Gastrocnemius medialis (tissue), 4 donors: ENCODE results near the gene WDR72. TPM values are rescaled to one million over a fixed set of nuclear protein-coding genes. Genes with fewer than 3 reads are reported as not detected.

Experiments used
- ATAC-seq, 2 donors: fragments of 150-250 bp; one replicate each; pipeline ENCODE4 v1.9.1; 2016
- DNase-seq, 2 donors: peaks; one replicate each; pipeline ENCODE4 v3.0.0-alpha.2; 2019
- H3K27ac ChIP-seq, 4 donors: fragments of 200-600 bp; sonication (generic); 1 replicate in 1 of 4; 2 replicates in 3 of 4; pipeline ENCODE4 v1.5.1; 2016 to 2018; ENCODE audit warnings: mild to moderate bottlenecking in 2 of 4, moderate library complexity in 1 of 4
- H3K27me3 ChIP-seq, 3 donors: fragments of 200-600 bp; sonication (generic) in 2 of 3; 1 replicate in 1 of 3; 2 replicates in 2 of 3; pipeline versions ENCODE4 v1.5.1 to v1.6.0; 2016 to 2019; ENCODE audit warnings: mild to moderate bottlenecking in 1 of 3, moderate library complexity in 1 of 3
- H3K36me3 ChIP-seq, 2 donors: fragments of 200-600 bp; sonication (generic) in 1 of 2; one replicate each; pipeline ENCODE4 v1.5.1; 2017 to 2018
- H3K4me1 ChIP-seq, 2 donors: fragments of 200-600 bp; sonication (generic) in 1 of 2; one replicate each; pipeline ENCODE4 v1.5.1; 2016 to 2017; ENCODE audit warnings: mild to moderate bottlenecking in 2 of 2
- H3K4me3 ChIP-seq, 4 donors: fragments of 200-600 bp; sonication (generic) in 3 of 4; 1 replicate in 1 of 4; 2 replicates in 3 of 4; pipeline ENCODE4 v1.5.1; 2016 to 2019; ENCODE audit warnings: mild to moderate bottlenecking in 2 of 4
- H3K9me3 ChIP-seq, 3 donors: fragments of 200-600 bp; sonication (generic) in 2 of 3; 1 replicate in 1 of 3; 2 replicates in 2 of 3; pipeline ENCODE4 v1.5.1; 2016 to 2019
- POLR2A ChIP-seq, 2 donors: fragments of 450-650 bp; IDR thresholded peaks; one replicate each; pipeline ENCODE4 v1.6.1; 2017; ENCODE audit warnings: antibody characterized with exemption in 2 of 2, mild to moderate bottlenecking in 2 of 2, moderate library complexity in 2 of 2
- in situ Hi-C, 4 donors: fragments of 200-750 bp; cut with MboI; loops; one replicate each; pipeline versions ENCODE4 v1.15.0 to v1.8.0; 2017; ENCODE audit warnings: low sequenced_read_pairs in 4 of 4
- intact Hi-C: fragments of 100-400 bp; cut with DNase I; formaldehyde crosslinking; loops from one replicate; pipeline ENCODE4 v1.15.1; 2023; ENCODE audit warnings: low total_unique reads
- total RNA-seq, 4 donors: library from RNA; depleted of rRNA; stranded (reverse); fragments of >200 nt; gene quantifications; one replicate each; pipeline versions ENCODE4 v1.1.0 to v1.2.3, GENCODE V29; 2016
- TF ChIP-seq, protein P1 (sequence below), 5 experiments: fragments of 450-650 bp in 3 of 5; fragments of 200-600 bp in 2 of 5; sonication (generic) in 2 of 5; IDR thresholded peaks in 4 of 5; conservative IDR thresholded peaks in 1 of 5; 1 replicate in 4 of 5; 2 replicates in 1 of 5; pipeline ENCODE4 v1.5.1; 2016 to 2019; ENCODE audit warnings: antibody characterized with exemption in 5 of 5, mild to moderate bottlenecking in 3 of 5, moderate library complexity in 3 of 5

Gene WDR72
- total RNA-seq, 4 donors from 2014 or later = 0.11 TPM; not detected in 3

DNA sequence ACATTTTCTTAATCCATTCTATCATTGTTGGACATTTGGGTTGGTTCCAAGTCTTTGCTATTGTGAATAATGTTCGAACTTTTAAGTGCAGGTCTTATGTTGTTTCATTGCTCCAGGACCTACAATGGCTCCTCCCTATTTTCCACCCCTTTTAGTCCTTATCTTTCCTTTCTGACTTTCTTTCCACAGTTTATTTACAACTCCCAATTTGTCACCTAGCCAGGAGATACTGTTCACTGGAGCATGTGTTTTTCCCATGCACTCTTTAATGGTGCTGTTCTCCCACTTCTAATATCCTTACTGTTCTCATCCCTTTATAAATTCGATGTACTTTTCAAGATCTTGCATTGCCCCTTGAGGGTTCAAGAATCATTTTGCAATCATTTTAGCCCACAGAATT is 290.0 kb downstream of the WDR72 start:
- ATAC-seq (no peak), DNase-seq (no peak)
- Histone ChIP-seq H3K27me3 (no peaks in the 10 kb centered on the region), H3K27ac (no peak overlapping the region), H3K36me3 (no peaks in the 10 kb centered on the region), H3K4me1 (no peaks in the 10 kb centered on the region), H3K9me3 (no peaks in the 10 kb centered on the region), H3K4me3 (no peak overlapping the region)
- in situ Hi-C loops = no loop called here
- TF ChIP-seq POLR2A (IDR thresholded peaks at IDR 0.05) = no peak
- TF ChIP-seq, protein P1, sequence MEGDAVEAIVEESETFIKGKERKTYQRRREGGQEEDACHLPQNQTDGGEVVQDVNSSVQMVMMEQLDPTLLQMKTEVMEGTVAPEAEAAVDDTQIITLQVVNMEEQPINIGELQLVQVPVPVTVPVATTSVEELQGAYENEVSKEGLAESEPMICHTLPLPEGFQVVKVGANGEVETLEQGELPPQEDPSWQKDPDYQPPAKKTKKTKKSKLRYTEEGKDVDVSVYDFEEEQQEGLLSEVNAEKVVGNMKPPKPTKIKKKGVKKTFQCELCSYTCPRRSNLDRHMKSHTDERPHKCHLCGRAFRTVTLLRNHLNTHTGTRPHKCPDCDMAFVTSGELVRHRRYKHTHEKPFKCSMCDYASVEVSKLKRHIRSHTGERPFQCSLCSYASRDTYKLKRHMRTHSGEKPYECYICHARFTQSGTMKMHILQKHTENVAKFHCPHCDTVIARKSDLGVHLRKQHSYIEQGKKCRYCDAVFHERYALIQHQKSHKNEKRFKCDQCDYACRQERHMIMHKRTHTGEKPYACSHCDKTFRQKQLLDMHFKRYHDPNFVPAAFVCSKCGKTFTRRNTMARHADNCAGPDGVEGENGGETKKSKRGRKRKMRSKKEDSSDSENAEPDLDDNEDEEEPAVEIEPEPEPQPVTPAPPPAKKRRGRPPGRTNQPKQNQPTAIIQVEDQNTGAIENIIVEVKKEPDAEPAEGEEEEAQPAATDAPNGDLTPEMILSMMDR (IDR thresholded peaks at IDR 0.05 in 4 of 5, conservative IDR thresholded peaks at IDR 0.05 in 1 of 5) = no peak
- intact Hi-C loops = no loop called here

Other genes starting within 250 kb of the WDR72 start
- 1 to 10 TPM; 2.5 to 6.6 (median 3.6) TPM for gene UNC13C, start 218.8 kb upstream of the WDR72 start, total RNA-seq